Ovary (tissue), 9 donors: ENCODE data around the gene TLE5. TPM values are rescaled to one million over a fixed set of nuclear protein-coding genes. Genes with fewer than 3 reads are reported as not detected.
A peak's percentile ranks its signal among the peaks of the same experiment; 100 is the strongest.

Experiments
- DNase-seq, 5 donors: peaks; one replicate each; pipeline ENCODE4 v3.0.0-alpha.2; 2019 to 2020
- H3K27ac ChIP-seq, 2 donors: fragments of 200-600 bp; one replicate each; pipeline versions ENCODE4 v1.5.1 to v1.8.0; 2019 to 2022
- H3K27me3 ChIP-seq: fragments of 200-600 bp; one replicate; pipeline ENCODE4 v1.8.0; 2022
- H3K36me3 ChIP-seq: fragments of 200-600 bp; sonication (generic); one replicate; pipeline ENCODE4 v1.5.1; 2019
- H3K4me1 ChIP-seq: one replicate; pipeline ENCODE4 v1.8.1; 2013; ENCODE audit warnings: mild to moderate bottlenecking, moderate library complexity; ENCODE audit not compliant: insufficient read depth
- H3K4me3 ChIP-seq: fragments of 200-600 bp; sonication (generic); one replicate; pipeline ENCODE4 v1.5.1; 2017
- H3K9me3 ChIP-seq, 2 donors: fragments of 200-600 bp in 1 of 2; sonication (generic) in 1 of 2; one replicate each; pipeline versions ENCODE4 v1.5.1 to v1.8.1; 2013 to 2019; ENCODE audit warnings: mild to moderate bottlenecking in 1 of 2, moderate library complexity in 1 of 2
- EP300 ChIP-seq: sonication (generic); formaldehyde crosslinking; IDR thresholded peaks from one replicate; pipeline ENCODE4 v1.6.1; 2017; ENCODE audit warnings: antibody characterized with exemption
- POLR2A ChIP-seq: fragments of 450-650 bp; IDR thresholded peaks from one replicate; pipeline ENCODE4 v1.6.1; 2017; ENCODE audit warnings: antibody characterized with exemption, mild to moderate bottlenecking, moderate library complexity
- WGBS, 3 donors: extraction: QIAGEN DNeasy Blood & Tissue Kit in 1 of 3; methylation state at CpG; one replicate each; pipeline versions ENCODE4 v1.1.5 to v1.1.7; 2013 to 2017; 5-methylcytosine and 5-hydroxymethylcytosine counted together
- intact Hi-C, 4 donors: fragments of 100-400 bp; cut with DNase I; formaldehyde crosslinking; loops; one replicate each; pipeline versions ENCODE4 v1.11.0 to v1.15.1; 2022 to 2023
- polyA plus RNA-seq, 2 donors: library from polyadenylated mRNA; stranded (reverse); fragments of 200-250 nt in 1 of 2; fragments of 350-450 nt in 1 of 2; fragmentation: Illumina TruSeq in 1 of 2; extraction: RNeasy Lipid Tissue Mini Kit (QIAGEN cat#74804) in 1 of 2; gene quantifications; one replicate each; pipeline ENCODE4 v1.2.3, GENCODE V29; 2013 to 2014
- total RNA-seq, 7 donors: library from RNA; depleted of rRNA in 2 of 7; stranded (reverse); fragments of >200 nt in 2 of 7; fragmentation: NEBNext Ultra II Directional in 3 of 7; extraction: Animal tissue kit (Norgen Biotek cat#: 25700) in 3 of 7; gene quantifications; one replicate each; pipeline versions ENCODE4 v1.1.0 to v1.2.4, GENCODE V29; 2016 to 2023
- TF ChIP-seq, protein P1 (sequence below), 3 donors: fragments of 450-650 bp in 2 of 3; fragments of 200-600 bp in 1 of 3; IDR thresholded peaks; one replicate each; pipeline versions ENCODE4 v1.5.1 to v1.8.0; 2016 to 2022; ENCODE audit warnings: antibody characterized with exemption in 3 of 3, mild to moderate bottlenecking in 1 of 3
- donor health status: DM: no; HTN: no; CAD: no; lungs with moderate emphysema.
- donor health status: DM: no; HTN: no; CAD: no.
- donor health status: Bipolar disorder and iron deficiency.
- donor health status: DM: yes; HTN: yes; CAD: no.
- donor health status: DM: no; HTN: no; CAD: no.
- donor health status: DM: yes; HTN: yes; CAD: no.

TLE5 gene
- total and polyA plus RNA-seq, 9 donors: 241 to 670 (median 503) TPM

DNA sequence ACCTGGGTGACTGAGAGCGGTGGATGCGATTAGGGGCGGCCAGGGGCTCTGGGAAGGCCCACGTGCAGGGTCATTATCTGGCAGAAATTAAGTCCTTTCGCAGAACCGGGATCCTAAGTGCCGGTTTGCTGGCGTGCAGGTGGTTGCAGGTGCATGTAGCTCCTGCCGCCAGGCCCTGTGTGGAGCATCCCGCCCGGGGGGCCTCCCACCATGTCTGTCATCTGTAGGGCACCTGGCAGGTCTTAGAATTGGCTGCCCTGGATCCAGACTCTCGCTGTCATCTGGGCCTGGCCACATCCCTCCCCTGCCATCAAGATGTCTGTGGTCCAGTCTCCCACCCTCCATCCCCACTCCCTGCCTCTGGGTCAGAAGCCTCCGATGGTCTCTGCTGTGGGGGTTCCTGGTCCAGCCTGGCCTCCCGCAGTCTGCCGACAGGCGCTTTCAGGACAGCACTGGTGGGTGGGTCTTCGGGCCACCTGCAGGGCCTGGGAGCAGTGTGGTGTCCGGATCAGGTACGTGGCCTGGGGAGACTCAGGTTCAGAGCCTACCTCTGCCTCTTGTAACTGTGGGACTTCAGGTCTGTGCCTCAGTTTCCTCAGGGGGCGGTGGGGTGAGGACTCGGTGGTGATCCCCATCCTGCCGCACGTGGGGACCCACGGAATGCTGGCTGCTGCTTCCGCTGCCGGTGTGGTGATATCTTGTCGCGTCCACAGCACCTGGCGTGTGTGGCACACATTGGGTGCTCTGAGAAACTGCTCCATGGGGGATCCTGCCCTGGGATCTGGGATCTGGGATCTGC, 37.3 kb upstream of the TLE5 start:
- H3K4me3 ChIP-seq: peak overlapping the region; percentile 27
- 88 to 92% (median 90%) methylated on average over 28 to 29 of the region's 29 CpGs for WGBS, 3 donors
- no peaks in the 10 kb centered on the region for H3K27me3 ChIP-seq
- H3K36me3 ChIP-seq: no peaks in the 10 kb centered on the region
- DNase-seq: peak in 2 of 5 donors; percentile 15 to 23
- H3K9me3 ChIP-seq: no peaks in the 10 kb centered on the region
- peak overlapping the region in 1 of 2 donors; percentile 72 for H3K27ac ChIP-seq
- no peak for TF ChIP-seq EP300
- TF ChIP-seq POLR2A: no peak
- TF ChIP-seq, protein P1, sequence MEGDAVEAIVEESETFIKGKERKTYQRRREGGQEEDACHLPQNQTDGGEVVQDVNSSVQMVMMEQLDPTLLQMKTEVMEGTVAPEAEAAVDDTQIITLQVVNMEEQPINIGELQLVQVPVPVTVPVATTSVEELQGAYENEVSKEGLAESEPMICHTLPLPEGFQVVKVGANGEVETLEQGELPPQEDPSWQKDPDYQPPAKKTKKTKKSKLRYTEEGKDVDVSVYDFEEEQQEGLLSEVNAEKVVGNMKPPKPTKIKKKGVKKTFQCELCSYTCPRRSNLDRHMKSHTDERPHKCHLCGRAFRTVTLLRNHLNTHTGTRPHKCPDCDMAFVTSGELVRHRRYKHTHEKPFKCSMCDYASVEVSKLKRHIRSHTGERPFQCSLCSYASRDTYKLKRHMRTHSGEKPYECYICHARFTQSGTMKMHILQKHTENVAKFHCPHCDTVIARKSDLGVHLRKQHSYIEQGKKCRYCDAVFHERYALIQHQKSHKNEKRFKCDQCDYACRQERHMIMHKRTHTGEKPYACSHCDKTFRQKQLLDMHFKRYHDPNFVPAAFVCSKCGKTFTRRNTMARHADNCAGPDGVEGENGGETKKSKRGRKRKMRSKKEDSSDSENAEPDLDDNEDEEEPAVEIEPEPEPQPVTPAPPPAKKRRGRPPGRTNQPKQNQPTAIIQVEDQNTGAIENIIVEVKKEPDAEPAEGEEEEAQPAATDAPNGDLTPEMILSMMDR (IDR thresholded peaks at IDR 0.05): no peak
- H3K4me1 ChIP-seq: peaks cover 47% of the 10 kb centered on the region
- intact Hi-C loops: loop anchor here in 2 of 4 donors (10.0 kb wide), 2 partner anchors 135 to 145 kb away; no protein-coding TSS in a partner anchor

DNA sequence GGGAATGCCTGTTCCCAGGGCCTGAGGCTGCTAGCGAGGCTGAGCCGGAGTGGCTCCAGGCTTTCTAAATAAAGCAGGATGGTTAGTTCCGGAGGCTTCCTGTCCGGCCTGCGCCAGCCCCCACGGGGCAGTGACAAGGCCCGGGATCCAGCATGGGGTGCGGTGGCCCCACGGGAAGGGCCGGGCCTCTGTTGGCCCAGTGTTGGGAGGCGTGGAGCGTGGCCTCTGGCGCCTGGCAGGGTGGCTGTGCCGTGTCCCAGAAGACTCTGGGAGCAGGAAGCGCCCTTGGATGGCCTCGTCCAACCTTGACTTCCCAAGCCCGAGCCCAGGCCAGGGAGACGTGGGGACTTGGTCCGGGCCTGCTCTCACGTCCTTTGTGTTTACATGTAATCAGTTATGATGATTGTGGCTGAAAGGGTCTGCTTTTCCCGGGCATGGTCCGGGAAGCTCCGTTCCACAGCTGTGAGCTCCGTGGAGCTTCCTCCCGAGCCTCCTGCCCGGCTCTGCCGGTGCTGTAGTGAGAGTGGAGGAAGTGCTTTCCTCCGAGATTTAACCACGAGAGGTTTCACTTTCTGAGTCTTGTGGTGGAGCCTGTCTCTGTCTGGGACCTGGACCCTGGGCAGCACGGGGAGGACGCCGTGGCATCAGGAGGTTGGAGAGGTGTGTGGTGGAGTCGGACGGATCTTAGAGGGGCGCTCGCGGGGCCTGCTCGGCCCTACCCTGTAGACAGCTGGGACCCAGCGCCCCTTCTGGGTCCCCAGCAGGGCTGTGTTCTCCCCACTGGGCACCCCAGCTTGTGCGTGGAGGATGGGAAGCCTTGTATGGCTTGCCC, 36.4 kb upstream of the TLE5 start:
- Histone ChIP-seq H3K4me3 (peak overlapping the region; percentile 27), H3K4me1 (peaks cover 42% of the 10 kb centered on the region), H3K36me3 (no peaks in the 10 kb centered on the region), H3K27me3 (no peaks in the 10 kb centered on the region), H3K27ac (peak overlapping the region; percentile 26 to 72), H3K9me3 (no peaks in the 10 kb centered on the region)
- WGBS, 3 donors: 19 to 31% (median 21%) methylated on average over 38 to 40 of the region's 40 CpGs
- no peak for TF ChIP-seq POLR2A
- TF ChIP-seq, protein P1 (IDR thresholded peaks at IDR 0.05): no peak
- no peak for TF ChIP-seq EP300
- peak in 2 of 5 donors; percentile 57 to 65 for DNase-seq
- intact Hi-C loops: loop anchor here in 1 of 4 donors (10.0 kb wide), 1 partner anchor 134 kb away; no protein-coding TSS in a partner anchor

DNA sequence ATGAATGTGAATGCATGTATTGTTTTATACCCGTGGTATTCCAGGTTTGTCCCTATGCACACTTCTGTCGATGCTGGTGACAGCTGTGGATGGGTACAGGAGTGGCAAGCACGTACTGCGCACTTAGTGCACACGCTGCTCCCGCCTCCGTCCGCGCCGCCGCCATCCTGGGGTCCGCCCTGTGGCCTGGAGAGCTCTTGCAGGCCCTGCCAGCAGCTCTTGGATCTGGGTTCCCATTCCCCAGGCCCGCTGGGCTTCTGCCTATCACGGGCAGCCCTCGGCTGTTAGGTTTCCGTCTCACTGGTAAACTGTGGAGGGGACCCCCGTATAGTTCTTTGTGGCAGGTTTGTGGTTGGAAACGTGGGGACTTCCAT, 35.8 kb upstream of the TLE5 start:
- peak overlapping the region; percentile 27 for H3K4me3 ChIP-seq
- peak overlapping the region; percentile 26 to 72 for H3K27ac ChIP-seq
- DNase-seq: peak in 1 of 5 donors; percentile 32
- no peaks in the 10 kb centered on the region for H3K27me3 ChIP-seq
- WGBS, 3 donors: 39 to 68% (median 51%) methylated on average over 18 of the region's 18 CpGs
- no peaks in the 10 kb centered on the region for H3K36me3 ChIP-seq
- TF ChIP-seq EP300 (no peak), POLR2A (no peak)
- TF ChIP-seq, protein P1 (IDR thresholded peaks at IDR 0.05): no peak
- peaks cover 42% of the 10 kb centered on the region for H3K4me1 ChIP-seq
- intact Hi-C loops: loop anchor here in 1 of 4 donors (10.0 kb wide), 1 partner anchor 133 kb away; no protein-coding TSS in a partner anchor
- H3K9me3 ChIP-seq: no peaks in the 10 kb centered on the region

DNA sequence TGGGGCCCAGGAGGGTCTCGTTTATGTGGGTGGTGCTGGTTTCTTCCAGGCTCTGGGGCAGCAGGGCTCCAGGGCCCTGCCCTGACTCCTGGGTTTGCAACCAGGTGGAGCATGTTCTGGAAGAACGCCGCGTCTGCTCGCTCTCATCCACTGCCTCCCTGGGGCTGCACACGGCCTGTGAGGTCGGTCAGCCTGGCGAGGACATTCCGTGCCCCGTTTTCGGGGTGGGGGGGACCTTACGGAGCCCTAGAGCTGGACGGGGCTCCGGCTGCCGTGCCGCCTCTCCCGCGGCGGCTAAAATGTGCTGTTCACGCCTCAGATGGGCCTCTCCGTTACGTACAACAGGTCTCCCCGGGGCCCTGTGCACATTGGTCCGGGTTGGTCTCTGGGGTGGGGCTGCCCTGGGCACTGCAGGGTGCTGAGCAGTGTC, 35.2 kb upstream of the TLE5 start:
- 29 to 61% (median 37%) methylated on average over 23 to 24 of the region's 24 CpGs for WGBS, 3 donors
- Histone ChIP-seq H3K27me3 (no peaks in the 10 kb centered on the region), H3K4me1 (peaks cover 39% of the 10 kb centered on the region), H3K9me3 (no peaks in the 10 kb centered on the region), H3K27ac (peak overlapping the region; percentile 1 to 42), H3K36me3 (no peaks in the 10 kb centered on the region), H3K4me3 (peak overlapping the region; percentile 27)
- TF ChIP-seq EP300 (no peak), POLR2A (no peak)
- TF ChIP-seq, protein P1 (IDR thresholded peaks at IDR 0.05): no peak
- intact Hi-C loops: loop anchor here in 1 of 4 donors (10.0 kb wide), 1 partner anchor 133 kb away; no protein-coding TSS in a partner anchor
- DNase-seq: peak in 2 of 5 donors; percentile 23 to 62
